ENCODE data around the gene FGB.

DNA sequence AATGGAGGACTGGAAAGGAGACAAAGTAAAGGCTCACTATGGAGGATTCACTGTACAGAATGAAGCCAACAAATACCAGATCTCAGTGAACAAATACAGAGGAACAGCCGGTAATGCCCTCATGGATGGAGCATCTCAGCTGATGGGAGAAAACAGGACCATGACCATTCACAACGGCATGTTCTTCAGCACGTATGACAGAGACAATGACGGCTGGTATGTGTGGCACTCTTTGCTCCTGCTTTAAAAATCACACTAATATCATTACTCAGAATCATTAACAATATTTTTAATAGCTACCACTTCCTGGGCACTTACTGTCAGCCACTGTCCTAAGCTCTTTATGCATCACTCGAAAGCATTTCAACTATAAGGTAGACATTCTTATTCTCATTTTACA lies 6.8 kb downstream of the FGB start:
- TF ChIP-seq, protein P1, sequence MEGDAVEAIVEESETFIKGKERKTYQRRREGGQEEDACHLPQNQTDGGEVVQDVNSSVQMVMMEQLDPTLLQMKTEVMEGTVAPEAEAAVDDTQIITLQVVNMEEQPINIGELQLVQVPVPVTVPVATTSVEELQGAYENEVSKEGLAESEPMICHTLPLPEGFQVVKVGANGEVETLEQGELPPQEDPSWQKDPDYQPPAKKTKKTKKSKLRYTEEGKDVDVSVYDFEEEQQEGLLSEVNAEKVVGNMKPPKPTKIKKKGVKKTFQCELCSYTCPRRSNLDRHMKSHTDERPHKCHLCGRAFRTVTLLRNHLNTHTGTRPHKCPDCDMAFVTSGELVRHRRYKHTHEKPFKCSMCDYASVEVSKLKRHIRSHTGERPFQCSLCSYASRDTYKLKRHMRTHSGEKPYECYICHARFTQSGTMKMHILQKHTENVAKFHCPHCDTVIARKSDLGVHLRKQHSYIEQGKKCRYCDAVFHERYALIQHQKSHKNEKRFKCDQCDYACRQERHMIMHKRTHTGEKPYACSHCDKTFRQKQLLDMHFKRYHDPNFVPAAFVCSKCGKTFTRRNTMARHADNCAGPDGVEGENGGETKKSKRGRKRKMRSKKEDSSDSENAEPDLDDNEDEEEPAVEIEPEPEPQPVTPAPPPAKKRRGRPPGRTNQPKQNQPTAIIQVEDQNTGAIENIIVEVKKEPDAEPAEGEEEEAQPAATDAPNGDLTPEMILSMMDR (conservative IDR thresholded peaks at IDR 0.05; ENCODE audit: low read depth, low read length) = no peak
- TF ChIP-seq EZH2 (IDR thresholded peaks at IDR 0.05; ENCODE audit: borderline replicate concordance, low read depth, low read length, poor library complexity, severe bottlenecking) = no peak
